Measurements from ENCODE around the gene DNAH3. TPM values are rescaled to one million over a fixed set of nuclear protein-coding genes. Genes with fewer than 3 reads are reported as not detected.
"Not testable (repeated sequence)": the region's sequence is repeated elsewhere in the genome, so short reads cannot be mapped to it uniquely, and the experiment has no call there.

The DNAH3 gene
- total RNA-seq: 0.02 TPM in 1 of 2 replicates, not detected in the other

DNA sequence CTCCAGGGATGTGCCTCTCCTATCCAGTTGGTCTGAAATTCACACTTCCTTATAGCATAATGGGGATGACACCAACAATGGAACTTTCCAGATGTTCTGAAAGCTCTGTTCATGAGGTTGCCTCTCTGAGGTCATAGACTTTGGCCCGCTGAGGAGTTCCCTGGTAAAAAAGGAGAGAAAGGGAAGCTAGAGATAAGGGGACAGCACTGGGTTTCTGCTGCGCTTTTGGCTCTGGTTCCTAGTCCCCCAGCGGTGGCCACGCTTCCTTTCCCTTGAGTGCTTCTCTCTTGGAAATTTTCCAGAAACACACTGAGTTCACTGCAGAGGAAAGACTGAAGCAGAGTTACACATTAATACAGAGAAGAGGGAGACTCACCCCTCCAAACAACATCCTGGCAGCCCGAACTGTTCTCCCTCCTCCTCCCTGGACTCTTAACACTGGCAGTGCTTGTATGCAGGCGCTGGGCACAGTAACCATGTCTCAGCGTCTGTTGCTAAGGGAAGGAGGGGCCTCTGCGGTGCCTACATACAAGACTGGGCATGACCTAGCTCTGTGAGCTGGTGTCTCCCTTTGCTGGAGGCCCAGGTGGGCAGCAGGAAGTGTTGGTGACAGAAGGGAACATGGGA lies at the start of gene DNAH3:
Gene DNAH3 (minus strand): TSS at position 472 of the 627 bp plus-strand sequence. CDS start 527 bp downstream, outside the sequence.
- intact Hi-C loops (cut with micrococcal nuclease): no loop called here
- DNase-seq (ENCODE audit: low spot score): no peak
- no peak within 1 kb of the TSS for H3K4me3 Mint-ChIP-seq
- H3K9me3 Mint-ChIP-seq: no peaks in the 10 kb centered on the region
- H3K36me3 Mint-ChIP-seq (ENCODE audit: low read depth): no peaks in the 10 kb centered on the region
- H3K27ac Mint-ChIP-seq: no peak within 1 kb of the TSS
- no peaks in the 10 kb centered on the region for H3K4me1 Mint-ChIP-seq (ENCODE audit: low read depth)
- peaks cover 18% of the 10 kb centered on the region for H3K27me3 Mint-ChIP-seq (ENCODE audit: insufficient read depth)

DNA sequence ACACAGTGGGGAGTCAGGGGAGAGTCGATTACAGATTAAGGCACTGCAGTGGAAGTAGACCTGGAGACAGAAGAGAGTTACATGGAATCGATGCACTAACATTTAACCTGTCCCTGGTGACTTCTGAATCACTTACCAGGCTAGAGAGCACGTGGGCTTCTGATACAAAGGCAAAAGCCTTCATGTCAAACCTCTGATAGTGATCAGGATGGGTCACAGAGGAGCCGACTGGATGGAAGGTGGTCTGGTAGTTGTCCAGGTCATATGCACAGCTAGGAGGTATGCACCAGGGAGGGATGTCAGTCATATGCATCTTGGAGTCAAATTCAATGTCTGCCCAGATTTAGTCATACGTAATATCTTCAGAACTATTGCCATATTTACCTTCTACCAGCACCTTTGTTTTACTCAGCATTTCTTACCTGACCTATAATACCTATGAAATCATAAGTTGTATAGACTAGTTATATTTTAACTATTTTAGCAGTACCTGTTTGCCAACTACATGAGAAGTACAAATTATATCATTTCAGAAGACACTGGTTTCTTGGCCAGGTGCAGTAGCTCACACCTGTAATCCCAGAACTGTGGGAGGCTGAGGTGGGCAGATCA lies 49.1 kb upstream of the DNAH3 start:
- intact Hi-C loops (cut with micrococcal nuclease): no loop called here
- DNase-seq (ENCODE audit: low spot score): no peak
- Mint-ChIP-seq H3K27ac (no peak overlapping the region), H3K27me3 (ENCODE audit: insufficient read depth) (peaks cover 5% of the 10 kb centered on the region), H3K36me3 (ENCODE audit: low read depth) (no peaks in the 10 kb centered on the region), H3K4me3 (no peak overlapping the region), H3K4me1 (ENCODE audit: low read depth) (peaks cover 3% of the 10 kb centered on the region), H3K9me3 (no peaks in the 10 kb centered on the region)

GRCh38 chr16:21197621-21198020 lies 47.0 kb upstream of the DNAH3 start:
- intact Hi-C loops (cut with micrococcal nuclease): no loop called here
- no peaks in the 10 kb centered on the region for H3K9me3 Mint-ChIP-seq
- H3K36me3 Mint-ChIP-seq (ENCODE audit: low read depth): no peaks in the 10 kb centered on the region
- no peak overlapping the region for H3K27ac Mint-ChIP-seq
- H3K27me3 Mint-ChIP-seq (ENCODE audit: insufficient read depth): peaks cover 8% of the 10 kb centered on the region
- DNase-seq (ENCODE audit: low spot score): no peak
- H3K4me3 Mint-ChIP-seq: no peak overlapping the region
- peaks cover 9% of the 10 kb centered on the region for H3K4me1 Mint-ChIP-seq (ENCODE audit: low read depth)

DNA sequence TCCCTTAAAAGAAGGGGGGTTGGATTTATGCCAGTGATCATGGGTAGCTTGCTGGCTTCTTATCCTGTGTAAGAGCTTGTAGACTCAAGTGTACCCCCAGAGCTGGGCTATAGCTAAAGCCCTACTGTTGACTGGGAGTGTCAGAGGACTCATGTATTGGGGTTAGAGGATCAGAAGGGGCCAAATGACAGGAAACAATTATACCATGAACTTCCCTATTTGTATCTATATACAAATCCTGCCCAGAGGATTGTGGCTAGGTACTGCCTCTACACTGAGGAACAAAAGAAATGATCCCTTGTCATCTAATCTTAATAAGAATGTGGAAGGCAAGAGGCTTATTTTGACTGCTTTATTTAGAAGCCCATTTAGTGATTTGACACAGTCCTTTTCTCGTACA lies 46.5 kb upstream of the DNAH3 start:
- no peaks in the 10 kb centered on the region for H3K36me3 Mint-ChIP-seq (ENCODE audit: low read depth)
- intact Hi-C loops (cut with micrococcal nuclease): no loop called here
- DNase-seq (ENCODE audit: low spot score): no peak
- no peaks in the 10 kb centered on the region for H3K9me3 Mint-ChIP-seq
- peaks cover 10% of the 10 kb centered on the region for H3K27me3 Mint-ChIP-seq (ENCODE audit: insufficient read depth)
- no peak overlapping the region for H3K4me3 Mint-ChIP-seq
- no peak overlapping the region for H3K27ac Mint-ChIP-seq
- peaks cover 9% of the 10 kb centered on the region for H3K4me1 Mint-ChIP-seq (ENCODE audit: low read depth)

GRCh38 chr16:21195330-21195729 lies 44.7 kb upstream of the DNAH3 start:
- H3K9me3 Mint-ChIP-seq; H3K36me3 Mint-ChIP-seq (ENCODE audit: low read depth); H3K4me3 Mint-ChIP-seq; H3K4me1 Mint-ChIP-seq (ENCODE audit: low read depth); DNase-seq (ENCODE audit: low spot score); H3K27ac Mint-ChIP-seq; intact Hi-C loops (cut with micrococcal nuclease): not testable (repeated sequence)
- H3K27me3 Mint-ChIP-seq (ENCODE audit: insufficient read depth): peaks cover 10% of the 10 kb centered on the region

DNA sequence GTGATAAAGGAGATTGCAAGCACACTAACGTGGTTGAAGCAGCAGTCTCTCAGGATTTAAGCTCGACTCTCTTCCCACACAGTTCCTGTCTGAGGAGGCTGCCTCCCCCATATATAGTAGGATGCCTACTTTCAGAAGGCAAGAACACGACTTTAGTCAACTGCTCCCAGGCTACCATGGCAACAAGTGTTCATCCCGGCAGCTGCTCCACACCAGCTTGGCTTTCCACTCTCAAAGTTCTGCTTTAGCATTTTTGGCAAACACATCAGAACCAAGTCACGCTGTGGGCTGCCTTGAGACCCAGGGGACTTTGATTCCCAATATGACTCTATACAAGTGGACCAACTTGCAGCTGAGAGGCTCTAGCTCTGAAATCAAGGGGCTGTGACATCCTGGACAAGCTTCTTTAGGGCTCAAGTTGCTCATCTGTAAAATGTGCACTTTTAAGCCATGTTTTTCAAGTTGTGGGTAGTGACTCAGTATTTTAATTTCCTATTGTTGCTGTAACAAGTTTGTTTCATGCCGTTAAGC lies 44.2 kb upstream of the DNAH3 start:
- H3K36me3 Mint-ChIP-seq (ENCODE audit: low read depth): no peaks in the 10 kb centered on the region
- H3K4me3 Mint-ChIP-seq: no peak overlapping the region
- no peak for DNase-seq (ENCODE audit: low spot score)
- no peaks in the 10 kb centered on the region for H3K9me3 Mint-ChIP-seq
- intact Hi-C loops (cut with micrococcal nuclease): no loop called here
- peaks cover 9% of the 10 kb centered on the region for H3K4me1 Mint-ChIP-seq (ENCODE audit: low read depth)
- H3K27me3 Mint-ChIP-seq (ENCODE audit: insufficient read depth): peaks cover 10% of the 10 kb centered on the region
- no peak overlapping the region for H3K27ac Mint-ChIP-seq

GRCh38 chr16:21192991-21193390 lies 42.3 kb upstream of the DNAH3 start:
- Mint-ChIP-seq H3K4me3 (no peak overlapping the region), H3K27ac (no peak overlapping the region), H3K36me3 (ENCODE audit: low read depth) (no peaks in the 10 kb centered on the region), H3K27me3 (ENCODE audit: insufficient read depth) (peaks cover 12% of the 10 kb centered on the region), H3K4me1 (ENCODE audit: low read depth) (peaks cover 14% of the 10 kb centered on the region), H3K9me3 (no peaks in the 10 kb centered on the region)
- intact Hi-C loops (cut with micrococcal nuclease): no loop called here
- DNase-seq (ENCODE audit: low spot score): no peak

DNA sequence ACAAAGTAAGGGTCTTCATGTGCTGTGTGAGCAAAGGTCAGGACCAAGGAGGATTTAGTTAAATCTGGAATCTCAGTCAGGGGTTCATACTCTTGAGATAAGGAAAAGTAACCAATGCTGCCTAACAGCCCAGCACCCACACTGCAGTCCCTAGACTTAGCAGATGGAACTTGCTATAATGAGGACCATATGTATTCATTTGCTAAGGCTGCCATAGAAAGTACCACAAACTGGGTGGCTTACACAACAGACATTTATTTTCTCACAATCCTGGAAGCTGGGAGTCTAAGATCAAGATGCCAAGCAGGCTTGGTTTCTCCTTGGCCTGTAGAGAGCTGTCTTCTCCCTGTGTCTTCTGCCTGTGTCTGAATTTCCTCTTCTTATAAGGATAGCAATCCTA lies 40.0 kb upstream of the DNAH3 start:
- H3K27ac Mint-ChIP-seq: no peak overlapping the region
- peaks cover 11% of the 10 kb centered on the region for H3K27me3 Mint-ChIP-seq (ENCODE audit: insufficient read depth)
- H3K36me3 Mint-ChIP-seq (ENCODE audit: low read depth): no peaks in the 10 kb centered on the region
- H3K9me3 Mint-ChIP-seq: no peaks in the 10 kb centered on the region
- intact Hi-C loops (cut with micrococcal nuclease): no loop called here
- no peak overlapping the region for H3K4me3 Mint-ChIP-seq
- H3K4me1 Mint-ChIP-seq (ENCODE audit: low read depth): peaks cover 14% of the 10 kb centered on the region
- no peak for DNase-seq (ENCODE audit: low spot score)

- intact Hi-C loops (cut with micrococcal nuclease): no loop called here
- H3K4me3 Mint-ChIP-seq: no peak overlapping the region
- H3K4me1 Mint-ChIP-seq (ENCODE audit: low read depth): peaks cover 14% of the 10 kb centered on the region
- no peak overlapping the region for H3K27ac Mint-ChIP-seq
- peaks cover under 1% of the 10 kb centered on the region for H3K9me3 Mint-ChIP-seq
- DNase-seq (ENCODE audit: low spot score): no peak
- peaks cover 11% of the 10 kb centered on the region for H3K27me3 Mint-ChIP-seq (ENCODE audit: insufficient read depth)
- H3K36me3 Mint-ChIP-seq (ENCODE audit: low read depth): no peaks in the 10 kb centered on the region
These were observed 39.4 kb upstream of the DNAH3 start for GRCh38 chr16:21190013-21190412.

- Mint-ChIP-seq H3K4me1 (ENCODE audit: low read depth) (peaks cover 7% of the 10 kb centered on the region), H3K27me3 (ENCODE audit: insufficient read depth) (peaks cover 11% of the 10 kb centered on the region), H3K27ac (no peak overlapping the region), H3K9me3 (peaks cover 8% of the 10 kb centered on the region), H3K36me3 (ENCODE audit: low read depth) (peaks cover 3% of the 10 kb centered on the region), H3K4me3 (no peak overlapping the region)
- intact Hi-C loops (cut with micrococcal nuclease): no loop called here
- no peak for DNase-seq (ENCODE audit: low spot score)
These were observed 38.7 kb upstream of the DNAH3 start for GRCh38 chr16:21189311-21189710.

DNA sequence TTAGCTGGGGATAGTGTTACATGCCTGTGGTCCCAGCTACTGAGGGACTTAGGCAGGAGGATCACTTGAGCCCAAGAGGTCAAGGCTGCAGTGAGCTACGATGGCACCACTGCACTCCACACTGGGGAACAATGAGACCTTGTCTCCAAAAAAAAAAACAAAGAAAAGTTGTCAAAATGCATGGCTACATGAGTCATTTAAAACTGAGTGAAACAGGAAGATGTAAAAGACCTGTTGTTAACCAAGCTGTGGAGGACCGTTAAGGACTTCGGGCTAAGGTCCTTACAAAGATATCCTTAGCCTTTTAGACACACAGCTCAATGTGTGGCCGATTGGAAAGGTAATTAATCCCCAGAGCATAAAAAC lies 35.7 kb upstream of the DNAH3 start:
- Mint-ChIP-seq H3K4me1 (ENCODE audit: low read depth) (peaks cover 5% of the 10 kb centered on the region), H3K9me3 (peaks cover 16% of the 10 kb centered on the region), H3K36me3 (ENCODE audit: low read depth) (peaks cover 13% of the 10 kb centered on the region), H3K4me3 (no peak overlapping the region), H3K27me3 (ENCODE audit: insufficient read depth) (peaks cover 5% of the 10 kb centered on the region), H3K27ac (no peak overlapping the region)
- no peak for DNase-seq (ENCODE audit: low spot score)
- intact Hi-C loops (cut with micrococcal nuclease): no loop called here

DNA sequence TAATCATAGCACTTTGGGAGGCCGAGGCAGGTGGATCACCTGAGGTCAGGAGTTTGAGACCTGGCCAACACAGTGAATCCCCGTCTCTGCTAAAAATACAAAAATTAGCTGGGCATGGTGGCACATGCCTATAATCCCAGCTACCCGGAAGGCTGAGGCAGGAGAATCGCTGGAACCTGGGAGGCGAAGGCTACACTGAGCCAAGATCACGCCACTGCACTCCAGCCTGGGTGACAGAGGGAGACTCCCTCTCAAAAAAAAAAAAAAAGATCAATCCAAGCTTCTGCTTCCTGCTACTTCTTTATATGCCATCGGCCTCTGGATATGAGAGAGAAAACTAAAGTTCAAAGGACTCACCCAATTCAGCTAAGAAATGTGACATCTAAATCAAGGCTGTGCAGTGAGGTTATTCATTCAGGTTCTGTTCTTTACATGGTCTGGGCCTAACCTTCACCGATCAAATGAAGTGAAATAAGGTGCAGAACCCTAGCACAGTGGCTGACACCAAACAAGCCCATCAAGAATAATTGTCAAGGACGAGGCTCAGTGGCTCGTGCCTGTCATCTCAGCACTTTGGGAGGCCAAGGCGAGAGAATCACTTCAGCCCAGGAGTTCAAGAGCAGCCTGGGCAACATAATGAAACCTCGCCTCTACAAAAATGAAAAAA lies 35.1 kb upstream of the DNAH3 start:
- Mint-ChIP-seq H3K9me3 (peaks cover 16% of the 10 kb centered on the region), H3K27ac (no peak overlapping the region), H3K4me1 (ENCODE audit: low read depth) (peaks cover 5% of the 10 kb centered on the region), H3K4me3 (no peak overlapping the region), H3K36me3 (ENCODE audit: low read depth) (peaks cover 15% of the 10 kb centered on the region), H3K27me3 (ENCODE audit: insufficient read depth) (peaks cover 5% of the 10 kb centered on the region)
- intact Hi-C loops (cut with micrococcal nuclease): no loop called here
- no peak for DNase-seq (ENCODE audit: low spot score)

DNA sequence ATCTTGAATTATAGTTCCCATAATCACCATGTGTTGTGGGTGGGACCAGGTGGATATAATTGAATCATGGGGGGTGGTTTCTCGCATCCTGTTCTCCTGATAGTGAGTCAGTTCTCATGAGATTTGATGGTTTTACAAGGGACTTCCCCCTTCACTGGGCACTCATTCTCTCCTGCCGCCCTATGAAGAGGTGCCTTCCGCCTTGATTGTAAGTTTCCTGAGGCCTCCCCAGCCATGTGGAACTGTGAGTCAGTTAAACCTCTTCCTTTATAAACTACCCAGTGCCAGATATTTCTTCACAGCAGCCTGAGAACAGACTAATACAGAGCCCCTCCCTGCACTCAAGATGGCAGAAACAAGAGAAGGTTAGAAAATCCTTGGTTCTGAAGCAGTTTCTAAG lies 34.2 kb upstream of the DNAH3 start:
- Mint-ChIP-seq H3K27me3 (ENCODE audit: insufficient read depth) (peaks cover 5% of the 10 kb centered on the region), H3K9me3 (peaks cover 16% of the 10 kb centered on the region), H3K4me3 (no peak overlapping the region), H3K36me3 (ENCODE audit: low read depth) (peaks cover 15% of the 10 kb centered on the region), H3K27ac (no peak overlapping the region), H3K4me1 (ENCODE audit: low read depth) (peaks cover 5% of the 10 kb centered on the region)
- DNase-seq (ENCODE audit: low spot score): no peak
- intact Hi-C loops (cut with micrococcal nuclease): no loop called here
